ENCODE data around the gene CNTRL.
"Not testable (repeated sequence)": the region's sequence is repeated elsewhere in the genome, so short reads cannot be mapped to it uniquely, and the experiment has no call there.

Gene CNTRL

GRCh38 chr9:121074370-121075250 lies at the start of gene CNTRL:
Gene CNTRL, plus strand, starts transcription at chr9:121074955. Its CDS starts 13,372 bp downstream, at chr9:121088327.
- peaks cover 60% of the 10 kb centered on the region for H3K79me2 ChIP-seq (ENCODE audit: control insufficient read depth, low read length)
- peaks cover 68% of the 10 kb centered on the region for H3K4me1 ChIP-seq (ENCODE audit: control insufficient read depth, low read length)
- H3K9me3 ChIP-seq (ENCODE audit: control insufficient read depth, insufficient read depth, low read length): peaks cover 2% of the 10 kb centered on the region; the same call in 1 of the 2 replicates
- peak within 1 kb of the TSS; percentile 98 for H3K27ac ChIP-seq (ENCODE audit: low read depth, low read length)
- H3K4me2 ChIP-seq (ENCODE audit: low read length): peak within 1 kb of the TSS; percentile 77
- H3K27me3 ChIP-seq (ENCODE audit: control insufficient read depth, low read length): no peaks in the 10 kb centered on the region
- peak within 1 kb of the TSS; percentile 81 for H3K4me3 ChIP-seq (ENCODE audit: low read length)
- H3F3A ChIP-seq (ENCODE audit: control insufficient read depth, insufficient read depth): peaks cover 35% of the 10 kb centered on the region
- H3K9me2 ChIP-seq (replicated peaks; ENCODE audit: control insufficient read depth, low read length): no peaks in the 10 kb centered on the region
- no peaks in the 10 kb centered on the region for H4K20me1 ChIP-seq (ENCODE audit: control insufficient read depth, insufficient read depth, low read depth, low read length)
- H3K36me3 ChIP-seq (ENCODE audit: control insufficient read depth, low read length): peaks cover 57% of the 10 kb centered on the region
- no peak for TF ChIP-seq EZH2phosphoT487 (IDR thresholded peaks at IDR 0.05; ENCODE audit: borderline replicate concordance, low read length)
- TF ChIP-seq, protein P1, sequence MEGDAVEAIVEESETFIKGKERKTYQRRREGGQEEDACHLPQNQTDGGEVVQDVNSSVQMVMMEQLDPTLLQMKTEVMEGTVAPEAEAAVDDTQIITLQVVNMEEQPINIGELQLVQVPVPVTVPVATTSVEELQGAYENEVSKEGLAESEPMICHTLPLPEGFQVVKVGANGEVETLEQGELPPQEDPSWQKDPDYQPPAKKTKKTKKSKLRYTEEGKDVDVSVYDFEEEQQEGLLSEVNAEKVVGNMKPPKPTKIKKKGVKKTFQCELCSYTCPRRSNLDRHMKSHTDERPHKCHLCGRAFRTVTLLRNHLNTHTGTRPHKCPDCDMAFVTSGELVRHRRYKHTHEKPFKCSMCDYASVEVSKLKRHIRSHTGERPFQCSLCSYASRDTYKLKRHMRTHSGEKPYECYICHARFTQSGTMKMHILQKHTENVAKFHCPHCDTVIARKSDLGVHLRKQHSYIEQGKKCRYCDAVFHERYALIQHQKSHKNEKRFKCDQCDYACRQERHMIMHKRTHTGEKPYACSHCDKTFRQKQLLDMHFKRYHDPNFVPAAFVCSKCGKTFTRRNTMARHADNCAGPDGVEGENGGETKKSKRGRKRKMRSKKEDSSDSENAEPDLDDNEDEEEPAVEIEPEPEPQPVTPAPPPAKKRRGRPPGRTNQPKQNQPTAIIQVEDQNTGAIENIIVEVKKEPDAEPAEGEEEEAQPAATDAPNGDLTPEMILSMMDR (IDR thresholded peaks at IDR 0.05; ENCODE audit: low read depth, low read length, poor library complexity, severe bottlenecking): no peak

DNA sequence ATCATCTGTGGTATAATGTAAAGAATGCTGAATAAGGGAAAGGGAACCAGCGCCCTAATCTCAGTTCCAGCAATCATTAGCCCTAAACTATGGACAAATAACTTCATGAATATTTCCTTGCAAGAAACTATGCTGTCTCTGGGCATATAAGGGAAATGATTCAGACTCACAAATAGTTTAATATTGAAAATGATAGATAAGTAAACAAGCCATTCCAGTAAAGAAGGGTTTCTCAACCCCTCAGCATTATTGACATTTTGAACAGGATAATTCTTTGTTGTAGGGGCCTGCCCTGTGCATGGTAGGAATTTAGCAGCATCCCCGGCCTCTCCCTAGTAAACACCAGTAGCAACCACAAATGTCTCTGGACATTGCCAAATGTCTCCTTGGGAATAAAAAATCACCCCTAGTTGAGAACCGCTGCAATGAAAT lies 48.5 kb upstream of the CNTRL start:
- Histone ChIP-seq H3K27ac (ENCODE audit: low read depth, low read length) (no peak overlapping the region), H4K20me1 (ENCODE audit: control insufficient read depth, insufficient read depth, low read depth, low read length) (no peaks in the 10 kb centered on the region), H3K4me1 (ENCODE audit: control insufficient read depth, low read length) (peaks cover 8% of the 10 kb centered on the region), H3F3A (ENCODE audit: control insufficient read depth, insufficient read depth) (peaks cover 8% of the 10 kb centered on the region), H3K4me2 (ENCODE audit: low read length) (no peak overlapping the region), H3K4me3 (ENCODE audit: low read length) (no peak overlapping the region), H3K27me3 (ENCODE audit: control insufficient read depth, low read length) (no peaks in the 10 kb centered on the region), H3K9me3 (ENCODE audit: control insufficient read depth, insufficient read depth, low read length) (no peaks in the 10 kb centered on the region), H3K79me2 (ENCODE audit: control insufficient read depth, low read length) (no peaks in the 10 kb centered on the region), H3K9me2 (replicated peaks; ENCODE audit: control insufficient read depth, low read length) (no peaks in the 10 kb centered on the region), H3K36me3 (ENCODE audit: control insufficient read depth, low read length) (no peaks in the 10 kb centered on the region)
- no peak for TF ChIP-seq EZH2phosphoT487 (IDR thresholded peaks at IDR 0.05; ENCODE audit: borderline replicate concordance, low read length)
- TF ChIP-seq, protein P1 (IDR thresholded peaks at IDR 0.05; ENCODE audit: low read depth, low read length, poor library complexity, severe bottlenecking): no peak

- no peaks in the 10 kb centered on the region for H3K9me2 ChIP-seq (replicated peaks; ENCODE audit: control insufficient read depth, low read length)
Observed at GRCh38 chr9:121026768-121027167, 48.0 kb upstream of the CNTRL start.

GRCh38 chr9:121028285-121028684 lies 46.5 kb upstream of the CNTRL start:
- not testable (repeated sequence) for H3K27me3 ChIP-seq (ENCODE audit: control insufficient read depth, low read length); H4K20me1 ChIP-seq (ENCODE audit: control insufficient read depth, insufficient read depth, low read depth, low read length); H3K36me3 ChIP-seq (ENCODE audit: control insufficient read depth, low read length); H3K79me2 ChIP-seq (ENCODE audit: control insufficient read depth, low read length); H3K4me3 ChIP-seq (ENCODE audit: low read length); H3K4me2 ChIP-seq (ENCODE audit: low read length); H3K4me1 ChIP-seq (ENCODE audit: control insufficient read depth, low read length); H3K9me2 ChIP-seq (replicated peaks; ENCODE audit: control insufficient read depth, low read length); H3K9me3 ChIP-seq (ENCODE audit: control insufficient read depth, insufficient read depth, low read length); H3F3A ChIP-seq (ENCODE audit: control insufficient read depth, insufficient read depth); H3K27ac ChIP-seq (ENCODE audit: low read depth, low read length)

More at GRCh38 chr9:121026768-121027167, 48.0 kb upstream of the CNTRL start:
- Histone ChIP-seq H3K4me1 (ENCODE audit: control insufficient read depth, low read length) (peaks cover 3% of the 10 kb centered on the region), H3K27me3 (ENCODE audit: control insufficient read depth, low read length) (no peaks in the 10 kb centered on the region), H4K20me1 (ENCODE audit: control insufficient read depth, insufficient read depth, low read depth, low read length) (no peaks in the 10 kb centered on the region), H3F3A (ENCODE audit: control insufficient read depth, insufficient read depth) (peaks cover 8% of the 10 kb centered on the region), H3K27ac (ENCODE audit: low read depth, low read length) (no peak overlapping the region), H3K4me3 (ENCODE audit: low read length) (no peak overlapping the region), H3K9me3 (ENCODE audit: control insufficient read depth, insufficient read depth, low read length) (no peaks in the 10 kb centered on the region), H3K4me2 (ENCODE audit: low read length) (no peak overlapping the region), H3K79me2 (ENCODE audit: control insufficient read depth, low read length) (no peaks in the 10 kb centered on the region), H3K36me3 (ENCODE audit: control insufficient read depth, low read length) (no peaks in the 10 kb centered on the region)
- no peak for TF ChIP-seq EZH2phosphoT487 (IDR thresholded peaks at IDR 0.05; ENCODE audit: borderline replicate concordance, low read length)
- TF ChIP-seq, protein P1 (IDR thresholded peaks at IDR 0.05; ENCODE audit: low read depth, low read length, poor library complexity, severe bottlenecking): no peak
